ENCODE measurements around the gene CLSTN2.

The CLSTN2 gene

GRCh38 chr3:140019946-140020345 is 85.0 kb downstream of the CLSTN2 start:
- H3K4me1 ChIP-seq (ENCODE audit: insufficient read depth, low read length) = no peaks in the 10 kb centered on the region
- no peak overlapping the region for H3K4me3 ChIP-seq (ENCODE audit: low read length)
- no peaks in the 10 kb centered on the region for H3K36me3 ChIP-seq (ENCODE audit: insufficient read depth, low read length)
- H3K9me3 ChIP-seq (ENCODE audit: low read length) = no peaks in the 10 kb centered on the region
- no peaks in the 10 kb centered on the region for H3K27me3 ChIP-seq (ENCODE audit: insufficient read depth, low read length)
- no peak overlapping the region for H2AFZ ChIP-seq (ENCODE audit: low read depth, low read length)

- Histone ChIP-seq H3K4me3 (ENCODE audit: low read length) (no peak overlapping the region), H3K36me3 (ENCODE audit: insufficient read depth, low read length) (no peaks in the 10 kb centered on the region)
Observed at GRCh38 chr3:140020541-140020940, 85.6 kb downstream of the CLSTN2 start.

GRCh38 chr3:140021269-140021668 is 86.3 kb downstream of the CLSTN2 start:
- Histone ChIP-seq H3K9me3 (ENCODE audit: low read length) (no peaks in the 10 kb centered on the region), H3K4me1 (ENCODE audit: insufficient read depth, low read length) (no peaks in the 10 kb centered on the region), H3K27me3 (ENCODE audit: insufficient read depth, low read length) (no peaks in the 10 kb centered on the region), H2AFZ (ENCODE audit: low read depth, low read length) (no peak overlapping the region), H3K36me3 (ENCODE audit: insufficient read depth, low read length) (no peaks in the 10 kb centered on the region), H3K4me3 (ENCODE audit: low read length) (no peak overlapping the region)

More at GRCh38 chr3:140020541-140020940, 85.6 kb downstream of the CLSTN2 start:
- no peaks in the 10 kb centered on the region for H3K4me1 ChIP-seq (ENCODE audit: insufficient read depth, low read length)
- no peaks in the 10 kb centered on the region for H3K9me3 ChIP-seq (ENCODE audit: low read length)
- H2AFZ ChIP-seq (ENCODE audit: low read depth, low read length) = no peak overlapping the region
- H3K27me3 ChIP-seq (ENCODE audit: insufficient read depth, low read length) = no peaks in the 10 kb centered on the region

- no peaks in the 10 kb centered on the region for H3K36me3 ChIP-seq (ENCODE audit: insufficient read depth, low read length)
- H3K4me1 ChIP-seq (ENCODE audit: insufficient read depth, low read length) = no peaks in the 10 kb centered on the region
- H3K9me3 ChIP-seq (ENCODE audit: low read length) = no peaks in the 10 kb centered on the region
- H3K4me3 ChIP-seq (ENCODE audit: low read length) = no peak overlapping the region
- H2AFZ ChIP-seq (ENCODE audit: low read depth, low read length) = no peak overlapping the region
- no peaks in the 10 kb centered on the region for H3K27me3 ChIP-seq (ENCODE audit: insufficient read depth, low read length)
Observed at GRCh38 chr3:140022066-140022770, 87.2 kb downstream of the CLSTN2 start.

- H3K9me3 ChIP-seq (ENCODE audit: low read length) = no peaks in the 10 kb centered on the region
- H3K4me3 ChIP-seq (ENCODE audit: low read length) = no peak overlapping the region
- no peaks in the 10 kb centered on the region for H3K27me3 ChIP-seq (ENCODE audit: insufficient read depth, low read length)
Observed at GRCh38 chr3:140023616-140024530, 88.9 kb downstream of the CLSTN2 start.

GRCh38 chr3:140031170-140031569 is 96.2 kb downstream of the CLSTN2 start:
- Histone ChIP-seq H3K27me3 (ENCODE audit: insufficient read depth, low read length) (no peaks in the 10 kb centered on the region), H3K9me3 (ENCODE audit: low read length) (no peaks in the 10 kb centered on the region), H2AFZ (ENCODE audit: low read depth, low read length) (no peak overlapping the region), H3K4me1 (ENCODE audit: insufficient read depth, low read length) (no peaks in the 10 kb centered on the region), H3K4me3 (ENCODE audit: low read length) (no peak overlapping the region), H3K36me3 (ENCODE audit: insufficient read depth, low read length) (no peaks in the 10 kb centered on the region)

More at GRCh38 chr3:140023616-140024530, 88.9 kb downstream of the CLSTN2 start:
- Histone ChIP-seq H3K36me3 (ENCODE audit: insufficient read depth, low read length) (no peaks in the 10 kb centered on the region), H2AFZ (ENCODE audit: low read depth, low read length) (no peak overlapping the region), H3K4me1 (ENCODE audit: insufficient read depth, low read length) (no peaks in the 10 kb centered on the region)

- Histone ChIP-seq H3K27me3 (ENCODE audit: insufficient read depth, low read length) (no peaks in the 10 kb centered on the region), H3K4me3 (ENCODE audit: low read length) (no peak overlapping the region), H3K9me3 (ENCODE audit: low read length) (no peaks in the 10 kb centered on the region), H2AFZ (ENCODE audit: low read depth, low read length) (no peak overlapping the region), H3K4me1 (ENCODE audit: insufficient read depth, low read length) (no peaks in the 10 kb centered on the region), H3K36me3 (ENCODE audit: insufficient read depth, low read length) (no peaks in the 10 kb centered on the region)
Observed at GRCh38 chr3:140034058-140034457, 99.1 kb downstream of the CLSTN2 start.

GRCh38 chr3:140035871-140036270 is 100.9 kb downstream of the CLSTN2 start:
- Histone ChIP-seq H3K4me3 (ENCODE audit: low read length) (no peak overlapping the region), H3K27me3 (ENCODE audit: insufficient read depth, low read length) (no peaks in the 10 kb centered on the region), H3K4me1 (ENCODE audit: insufficient read depth, low read length) (no peaks in the 10 kb centered on the region), H3K36me3 (ENCODE audit: insufficient read depth, low read length) (no peaks in the 10 kb centered on the region), H3K9me3 (ENCODE audit: low read length) (no peaks in the 10 kb centered on the region), H2AFZ (ENCODE audit: low read depth, low read length) (no peak overlapping the region)

- Histone ChIP-seq H3K4me1 (ENCODE audit: insufficient read depth, low read length) (peaks cover 10% of the 10 kb centered on the region), H3K27me3 (ENCODE audit: insufficient read depth, low read length) (no peaks in the 10 kb centered on the region), H2AFZ (ENCODE audit: low read depth, low read length) (no peak overlapping the region), H3K9me3 (ENCODE audit: low read length) (no peaks in the 10 kb centered on the region), H3K36me3 (ENCODE audit: insufficient read depth, low read length) (no peaks in the 10 kb centered on the region), H3K4me3 (ENCODE audit: low read length) (no peak overlapping the region)
Observed at GRCh38 chr3:140050396-140050795, 115.4 kb downstream of the CLSTN2 start.

GRCh38 chr3:140051019-140051957 is 116.3 kb downstream of the CLSTN2 start:
- no peaks in the 10 kb centered on the region for H3K9me3 ChIP-seq (ENCODE audit: low read length)
- H3K27me3 ChIP-seq (ENCODE audit: insufficient read depth, low read length) = no peaks in the 10 kb centered on the region
- H3K36me3 ChIP-seq (ENCODE audit: insufficient read depth, low read length) = no peaks in the 10 kb centered on the region
- H3K4me1 ChIP-seq (ENCODE audit: insufficient read depth, low read length) = peaks cover 10% of the 10 kb centered on the region
- H3K4me3 ChIP-seq (ENCODE audit: low read length) = no peak overlapping the region
- no peak overlapping the region for H2AFZ ChIP-seq (ENCODE audit: low read depth, low read length)

- Histone ChIP-seq H2AFZ (ENCODE audit: low read depth, low read length) (no peak overlapping the region), H3K4me3 (ENCODE audit: low read length) (no peak overlapping the region), H3K27me3 (ENCODE audit: insufficient read depth, low read length) (no peaks in the 10 kb centered on the region), H3K4me1 (ENCODE audit: insufficient read depth, low read length) (peaks cover 10% of the 10 kb centered on the region), H3K36me3 (ENCODE audit: insufficient read depth, low read length) (no peaks in the 10 kb centered on the region), H3K9me3 (ENCODE audit: low read length) (no peaks in the 10 kb centered on the region)
Observed at GRCh38 chr3:140052771-140053702, 118.1 kb downstream of the CLSTN2 start.

GRCh38 chr3:140053794-140054193 is 118.8 kb downstream of the CLSTN2 start:
- Histone ChIP-seq H3K4me1 (ENCODE audit: insufficient read depth, low read length) (peaks cover 10% of the 10 kb centered on the region), H3K36me3 (ENCODE audit: insufficient read depth, low read length) (no peaks in the 10 kb centered on the region), H3K27me3 (ENCODE audit: insufficient read depth, low read length) (no peaks in the 10 kb centered on the region), H2AFZ (ENCODE audit: low read depth, low read length) (no peak overlapping the region), H3K4me3 (ENCODE audit: low read length) (no peak overlapping the region), H3K9me3 (ENCODE audit: low read length) (no peaks in the 10 kb centered on the region)

All from neuron (in vitro differentiated cells).